Measurements from ENCODE around the gene PPARG. TPM values are rescaled to one million over a fixed set of nuclear protein-coding genes. Genes with fewer than 3 reads are reported as not detected.

Gene PPARG
- total and polyA plus RNA-seq, 2 donors (not counting 3 experiments of a cell fraction or from before 2014, with no cell fraction given): 0.15 to 1.3 TPM

DNA sequence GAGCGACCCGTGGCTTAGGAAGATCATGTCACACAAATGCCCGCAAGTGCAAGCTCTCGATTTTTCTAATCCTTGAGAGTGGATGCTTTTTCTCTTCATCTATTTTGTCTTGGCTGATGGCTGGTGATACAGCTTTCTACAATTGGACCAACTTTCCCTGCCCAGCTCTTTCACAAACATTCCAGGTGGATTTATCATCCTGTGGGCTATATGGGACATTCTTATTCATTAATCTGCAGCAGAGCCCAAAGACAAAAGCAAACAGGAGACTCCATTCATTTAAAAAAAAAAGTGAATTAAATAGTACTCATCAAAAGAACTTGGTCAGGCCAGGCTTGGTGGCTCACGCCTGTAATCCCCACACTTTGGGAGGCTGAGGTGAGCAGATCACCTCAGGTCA lies 181.2 kb downstream of the PPARG start:
- POLR2A ChIA-PET: no interaction called here
- Histone ChIP-seq H3K27me3 (ENCODE audit: control insufficient read depth in 2 of 2, insufficient read depth in 2 of 2, low read length in 2 of 2) (no peaks in the 10 kb centered on the region), H3K36me3 (ENCODE audit: control insufficient read depth in 2 of 2, extremely low read depth in 1 of 2, insufficient read depth in 2 of 2, low read length in 2 of 2) (no peaks in the 10 kb centered on the region), H3K9me1 (replicated peaks; ENCODE audit: control insufficient read depth, extremely low read depth, insufficient read depth, low read length) (no peaks in the 10 kb centered on the region), H3K9me3 (replicated peaks; ENCODE audit: control insufficient read depth, insufficient read depth, low read length) (no peaks in the 10 kb centered on the region), H3K27ac (ENCODE audit: insufficient read depth, low read depth, low read length) (no peak overlapping the region), H3K9ac (replicated peaks; ENCODE audit: extremely low read depth, insufficient read depth, low read length) (no peak overlapping the region), H2AFZ (ENCODE audit: low read depth, low read length) (no peak overlapping the region), H4K20me1 (replicated peaks; ENCODE audit: control insufficient read depth, extremely low read depth, insufficient read depth, low read length) (no peaks in the 10 kb centered on the region), H3K4me3 (replicated peaks in 1 of 3; ENCODE audit: insufficient read depth in 1 of 3, low read depth in 1 of 3, low read length in 3 of 3) (no peak overlapping the region), H3K4me1 (ENCODE audit: control insufficient read depth, extremely low read depth, insufficient read depth, low read length) (no peaks in the 10 kb centered on the region), H3K4me2 (ENCODE audit: insufficient read depth, low read length) (no peak overlapping the region), H3K79me2 (ENCODE audit: control insufficient read depth, insufficient read depth, low read length) (no peaks in the 10 kb centered on the region)
- BruUV-seq (replicated peaks): no TSS peak
- CTCF ChIA-PET: interaction anchor here (0.7 to 4.4 kb wide), 6 partner anchors 10 to 335 kb away, joined by 3 to 16 read pairs (median 3); no protein-coding TSS in a partner anchor
- intact Hi-C loops (cut with micrococcal nuclease) (no loop called here), dilution Hi-C loops (cut with MboI; ENCODE audit: extremely low pct_ligation_motif_present, low sequenced_read_pairs) (no loop called here)
- no peak for FAIRE-seq
- DNase-seq (ENCODE audit: low read depth, low spot score): no peak
- TF ChIP-seq FOS (IDR thresholded peaks at IDR 0.05; ENCODE audit: borderline replicate concordance, insufficient read depth, low read length): no peak
- TF ChIP-seq MYC (IDR thresholded peaks at IDR 0.05; ENCODE audit: low read depth, low read length): no peak
- no peak for TF ChIP-seq JUN (IDR thresholded peaks at IDR 0.05; ENCODE audit: borderline replicate concordance, insufficient read depth, insufficient read length, low read depth)

DNA sequence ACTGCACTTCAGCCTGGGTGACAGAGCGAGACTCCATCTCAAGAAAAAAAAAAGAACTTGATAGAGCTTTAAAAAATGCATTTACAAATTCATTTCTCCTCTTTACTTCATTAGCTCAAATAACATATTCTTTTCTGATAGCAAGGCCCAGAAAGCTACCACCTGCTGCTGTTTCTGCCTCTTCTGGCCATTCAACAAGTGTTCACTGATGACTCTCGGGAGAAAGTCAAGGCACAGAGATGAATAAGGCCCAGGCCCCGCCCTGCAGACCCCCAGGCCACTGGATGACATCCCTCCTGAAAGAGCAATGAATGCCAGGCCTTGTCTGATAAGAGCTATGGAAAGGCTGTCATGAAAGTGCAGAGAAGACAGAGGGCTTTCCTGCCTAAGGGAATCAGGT lies 181.8 kb downstream of the PPARG start:
- no peak overlapping the region for H3K9ac ChIP-seq (replicated peaks; ENCODE audit: extremely low read depth, insufficient read depth, low read length)
- H4K20me1 ChIP-seq (replicated peaks; ENCODE audit: control insufficient read depth, extremely low read depth, insufficient read depth, low read length): no peaks in the 10 kb centered on the region
- H3K9me1 ChIP-seq (replicated peaks; ENCODE audit: control insufficient read depth, extremely low read depth, insufficient read depth, low read length): no peaks in the 10 kb centered on the region
- BruUV-seq (replicated peaks): no TSS peak
- no peaks in the 10 kb centered on the region for H3K79me2 ChIP-seq (ENCODE audit: control insufficient read depth, insufficient read depth, low read length)
- FAIRE-seq: no peak
- no peaks in the 10 kb centered on the region for H3K4me1 ChIP-seq (ENCODE audit: control insufficient read depth, extremely low read depth, insufficient read depth, low read length)
- no peak overlapping the region for H2AFZ ChIP-seq (ENCODE audit: low read depth, low read length)
- no peak for DNase-seq (ENCODE audit: low read depth, low spot score)
- CTCF ChIA-PET: interaction anchor here (0.7 to 4.4 kb wide), 5 partner anchors 9 to 336 kb away, joined by 3 to 16 read pairs (median 3); no protein-coding TSS in a partner anchor
- dilution Hi-C loops (cut with MboI; ENCODE audit: extremely low pct_ligation_motif_present, low sequenced_read_pairs): no loop called here
- TF ChIP-seq EZH2 (IDR thresholded peaks at IDR 0.05; ENCODE audit: borderline replicate concordance, low read depth, low read length, severe bottlenecking) (no peak), POLR2A (IDR thresholded peaks at IDR 0.05; ENCODE audit: low read depth, low read length) (no peak), JUN (IDR thresholded peaks at IDR 0.05; ENCODE audit: borderline replicate concordance, insufficient read depth, insufficient read length, low read depth) (no peak), MYC (IDR thresholded peaks at IDR 0.05; ENCODE audit: low read depth, low read length) (no peak), GATA2 (IDR thresholded peaks at IDR 0.05; ENCODE audit: insufficient read depth, insufficient read length, low read depth, low read length) (no peak), FOS (IDR thresholded peaks at IDR 0.05; ENCODE audit: borderline replicate concordance, insufficient read depth, low read length) (no peak), POLR2AphosphoS5 (IDR thresholded peaks at IDR 0.05; ENCODE audit: insufficient read depth, low read depth, low read length) (no peak)
- TF ChIP-seq, protein P1, sequence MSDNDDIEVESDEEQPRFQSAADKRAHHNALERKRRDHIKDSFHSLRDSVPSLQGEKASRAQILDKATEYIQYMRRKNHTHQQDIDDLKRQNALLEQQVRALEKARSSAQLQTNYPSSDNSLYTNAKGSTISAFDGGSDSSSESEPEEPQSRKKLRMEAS (IDR thresholded peaks at IDR 0.05; ENCODE audit: insufficient read depth, insufficient read length): no peak
- TF ChIP-seq, protein P2, sequence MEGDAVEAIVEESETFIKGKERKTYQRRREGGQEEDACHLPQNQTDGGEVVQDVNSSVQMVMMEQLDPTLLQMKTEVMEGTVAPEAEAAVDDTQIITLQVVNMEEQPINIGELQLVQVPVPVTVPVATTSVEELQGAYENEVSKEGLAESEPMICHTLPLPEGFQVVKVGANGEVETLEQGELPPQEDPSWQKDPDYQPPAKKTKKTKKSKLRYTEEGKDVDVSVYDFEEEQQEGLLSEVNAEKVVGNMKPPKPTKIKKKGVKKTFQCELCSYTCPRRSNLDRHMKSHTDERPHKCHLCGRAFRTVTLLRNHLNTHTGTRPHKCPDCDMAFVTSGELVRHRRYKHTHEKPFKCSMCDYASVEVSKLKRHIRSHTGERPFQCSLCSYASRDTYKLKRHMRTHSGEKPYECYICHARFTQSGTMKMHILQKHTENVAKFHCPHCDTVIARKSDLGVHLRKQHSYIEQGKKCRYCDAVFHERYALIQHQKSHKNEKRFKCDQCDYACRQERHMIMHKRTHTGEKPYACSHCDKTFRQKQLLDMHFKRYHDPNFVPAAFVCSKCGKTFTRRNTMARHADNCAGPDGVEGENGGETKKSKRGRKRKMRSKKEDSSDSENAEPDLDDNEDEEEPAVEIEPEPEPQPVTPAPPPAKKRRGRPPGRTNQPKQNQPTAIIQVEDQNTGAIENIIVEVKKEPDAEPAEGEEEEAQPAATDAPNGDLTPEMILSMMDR (IDR thresholded peaks at IDR 0.05; ENCODE audit: extremely low read depth in 1 of 2, insufficient read depth in 1 of 2, low read depth in 1 of 2, low read length in 2 of 2): no peak
- POLR2A ChIA-PET: no interaction called here
- H3K27ac ChIP-seq (ENCODE audit: insufficient read depth, low read depth, low read length): no peak overlapping the region
- intact Hi-C loops (cut with micrococcal nuclease): no loop called here
- H3K36me3 ChIP-seq (ENCODE audit: control insufficient read depth in 2 of 2, extremely low read depth in 1 of 2, insufficient read depth in 2 of 2, low read length in 2 of 2): no peaks in the 10 kb centered on the region
- no peaks in the 10 kb centered on the region for H3K27me3 ChIP-seq (ENCODE audit: control insufficient read depth in 2 of 2, insufficient read depth in 2 of 2, low read length in 2 of 2)
- H3K4me2 ChIP-seq (ENCODE audit: insufficient read depth, low read length): no peak overlapping the region
- H3K9me3 ChIP-seq (replicated peaks; ENCODE audit: control insufficient read depth, insufficient read depth, low read length): no peaks in the 10 kb centered on the region
- no peak overlapping the region for H3K4me3 ChIP-seq (replicated peaks in 1 of 3; ENCODE audit: insufficient read depth in 1 of 3, low read depth in 1 of 3, low read length in 3 of 3)

Measured in endothelial cell of umbilical vein (primary cell).